HEK293 (cell line): Measurements from ENCODE around the gene LAMTOR2.

Source experiments
- CTCF ChIP-seq: fragments of 450-650 bp; formaldehyde crosslinking; IDR thresholded peaks from 2 replicates; pipeline ENCODE4 v1.5.1; 2016; ENCODE audit warnings: missing biosample characterization, missing genetic modification characterization
- KLF16 ChIP-seq: fragments of 450-650 bp; formaldehyde crosslinking; IDR thresholded peaks from 2 replicates; pipeline ENCODE4 v1.5.1; 2017; ENCODE audit warnings: missing biosample characterization, missing genetic modification characterization
- KLF9 ChIP-seq: fragments of 450-650 bp; formaldehyde crosslinking; IDR thresholded peaks from 2 replicates; pipeline ENCODE4 v1.5.1; 2016; ENCODE audit warnings: missing biosample characterization, missing genetic modification characterization, low read depth
- PRDM2 ChIP-seq: fragments of 450-650 bp; formaldehyde crosslinking; IDR thresholded peaks from 2 replicates; pipeline ENCODE4 v1.5.1; 2016; ENCODE audit warnings: missing biosample characterization, missing genetic modification characterization, borderline replicate concordance
- ZBTB21 ChIP-seq: fragments of 450-650 bp; formaldehyde crosslinking; IDR thresholded peaks from 2 replicates; pipeline ENCODE4 v1.5.1; 2017; ENCODE audit warnings: missing biosample characterization, missing genetic modification characterization
- ZNF174 ChIP-seq: fragments of 450-650 bp; formaldehyde crosslinking; IDR thresholded peaks from 2 replicates; pipeline ENCODE4 v1.5.0; 2017; ENCODE audit warnings: missing biosample characterization, mild to moderate bottlenecking, missing genetic modification characterization
- ZNF211 ChIP-seq: fragments of 450-650 bp; formaldehyde crosslinking; IDR thresholded peaks from 2 replicates; pipeline ENCODE4 v1.5.1; 2016; ENCODE audit warnings: low read depth, missing biosample characterization, missing genetic modification characterization
- ZNF223 ChIP-seq: fragments of 450-650 bp; formaldehyde crosslinking; IDR thresholded peaks from 2 replicates; pipeline ENCODE4 v1.5.1; 2016; ENCODE audit warnings: missing biosample characterization, missing genetic modification characterization
- ZNF423 ChIP-seq: fragments of 450-650 bp; formaldehyde crosslinking; IDR thresholded peaks from 2 replicates; pipeline ENCODE4 v1.5.1; 2016; ENCODE audit warnings: missing biosample characterization, missing genetic modification characterization

DNA sequence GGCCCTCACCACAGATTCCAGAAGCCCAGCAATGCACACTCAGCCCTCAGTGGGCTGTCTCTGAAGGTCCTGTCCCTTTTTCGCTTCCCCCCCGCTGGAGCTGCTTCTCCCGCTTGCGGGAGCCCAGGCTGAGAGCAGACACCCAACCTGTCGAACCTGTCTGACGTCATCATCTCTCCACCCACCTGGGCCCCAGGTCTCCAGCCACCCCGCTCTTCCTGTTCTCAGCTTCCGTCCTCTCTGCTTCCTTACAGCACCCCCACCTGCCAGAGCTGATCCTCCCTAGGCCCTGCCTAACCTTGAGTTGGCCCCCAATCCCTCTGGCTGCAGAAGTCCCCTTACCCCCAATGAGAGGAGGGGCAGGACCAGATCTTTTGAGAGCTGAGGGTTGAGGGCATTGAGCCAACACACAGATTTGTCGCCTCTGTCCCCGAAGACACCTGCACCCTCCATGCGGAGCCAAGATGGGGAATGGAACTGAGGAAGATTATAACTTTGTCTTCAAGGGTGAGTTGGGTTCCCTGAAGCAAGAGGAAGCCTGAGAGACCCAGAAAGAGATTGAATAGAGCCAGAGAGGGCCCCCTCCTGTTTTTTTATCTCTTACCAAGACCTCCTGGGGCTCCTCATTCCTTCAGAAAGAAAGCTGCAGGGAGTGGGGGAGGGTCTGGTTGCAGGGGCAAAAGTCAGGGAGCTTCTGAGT lies 6.5 kb downstream of the LAMTOR2 start, which contains the start of gene RAB25:
- TF ChIP-seq KLF9 (tag by site-specific recombination) = no peak
- no peak for TF ChIP-seq ZNF423 (tag by site-specific recombination)
- no peak for TF ChIP-seq PRDM2 (tag by site-specific recombination)
- TF ChIP-seq CTCF = no peak
- no peak for TF ChIP-seq KLF16 (tag by site-specific recombination)
- TF ChIP-seq ZNF211 (tag by site-specific recombination) = no peak
- TF ChIP-seq ZBTB21 (tag by site-specific recombination) = no peak
- no peak for TF ChIP-seq ZNF223 (tag by site-specific recombination)
- TF ChIP-seq ZNF174 (tag by site-specific recombination) = no peak
